Brain microvascular endothelial cell (primary cell): ENCODE measurements around the gene TMEM131L.

Experiments
- DNase-seq: peaks from one replicate; pipeline ENCODE4 v3.0.0-alpha.2; 2020
- H3K27ac ChIP-seq: fragments of 250-450 bp; sonication (Bioruptor Pico); 2 replicates; pipeline ENCODE4 v1.5.1; 2020; ENCODE audit warnings: mild to moderate bottlenecking, moderate library complexity
- H3K27me3 ChIP-seq: fragments of 250-450 bp; sonication (Bioruptor Pico); replicated peaks from 2 replicates; pipeline ENCODE4 v1.5.1; 2020; ENCODE audit warnings: mild to moderate bottlenecking
- H3K36me3 ChIP-seq: fragments of 250-450 bp; sonication (Bioruptor Pico); replicated peaks from 2 replicates; pipeline ENCODE4 v1.5.1; 2020; ENCODE audit warnings: mild to moderate bottlenecking
- H3K4me3 ChIP-seq: 2 replicates; pipeline ENCODE4 v1.5.1; 2011; ENCODE audit warnings: low read depth, mild to moderate bottlenecking, control low read depth, low read length, moderate library complexity
- in situ Hi-C: cut with HindIII; loops from 2 replicates; pipeline ENCODE4 v1.10.0; 2017; ENCODE audit warnings: low sequenced_read_pairs, low pct_ligation_motif_present
- TF ChIP-seq, protein P1 (sequence below): IDR thresholded peaks from 2 replicates; pipeline ENCODE4 v1.5.1; 2011; ENCODE audit warnings: low read depth, mild to moderate bottlenecking, moderate library complexity, low read length, control low read depth, inconsistent platforms; ENCODE audit errors: missing control alignments

Gene TMEM131L

DNA sequence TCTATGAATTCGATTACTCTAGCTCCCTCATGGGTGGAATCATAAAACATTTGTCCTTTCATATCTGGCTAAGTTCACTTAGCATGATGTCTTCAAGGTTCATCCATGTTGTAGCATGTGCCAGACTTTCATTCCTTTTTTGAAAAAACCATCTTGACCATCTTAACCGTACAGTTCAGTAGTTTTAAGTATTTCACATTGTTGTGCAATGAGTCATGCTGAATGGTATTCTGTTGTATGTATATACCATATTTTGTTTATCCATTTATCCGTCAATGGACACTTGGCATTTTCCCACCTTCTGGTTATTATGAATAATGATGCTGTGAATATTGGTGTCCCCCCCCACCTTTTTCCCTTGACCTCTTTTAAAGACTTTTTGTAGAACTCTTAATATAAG, 145.5 kb downstream of the TMEM131L start:
- Histone ChIP-seq H3K27me3 (no peaks in the 10 kb centered on the region), H3K27ac (no peak overlapping the region), H3K36me3 (peaks cover 2% of the 10 kb centered on the region), H3K4me3 (no peak overlapping the region)
- peak; percentile 12 for DNase-seq
- TF ChIP-seq, protein P1, sequence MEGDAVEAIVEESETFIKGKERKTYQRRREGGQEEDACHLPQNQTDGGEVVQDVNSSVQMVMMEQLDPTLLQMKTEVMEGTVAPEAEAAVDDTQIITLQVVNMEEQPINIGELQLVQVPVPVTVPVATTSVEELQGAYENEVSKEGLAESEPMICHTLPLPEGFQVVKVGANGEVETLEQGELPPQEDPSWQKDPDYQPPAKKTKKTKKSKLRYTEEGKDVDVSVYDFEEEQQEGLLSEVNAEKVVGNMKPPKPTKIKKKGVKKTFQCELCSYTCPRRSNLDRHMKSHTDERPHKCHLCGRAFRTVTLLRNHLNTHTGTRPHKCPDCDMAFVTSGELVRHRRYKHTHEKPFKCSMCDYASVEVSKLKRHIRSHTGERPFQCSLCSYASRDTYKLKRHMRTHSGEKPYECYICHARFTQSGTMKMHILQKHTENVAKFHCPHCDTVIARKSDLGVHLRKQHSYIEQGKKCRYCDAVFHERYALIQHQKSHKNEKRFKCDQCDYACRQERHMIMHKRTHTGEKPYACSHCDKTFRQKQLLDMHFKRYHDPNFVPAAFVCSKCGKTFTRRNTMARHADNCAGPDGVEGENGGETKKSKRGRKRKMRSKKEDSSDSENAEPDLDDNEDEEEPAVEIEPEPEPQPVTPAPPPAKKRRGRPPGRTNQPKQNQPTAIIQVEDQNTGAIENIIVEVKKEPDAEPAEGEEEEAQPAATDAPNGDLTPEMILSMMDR, result no peak
- in situ Hi-C loops, result no loop called here

DNA sequence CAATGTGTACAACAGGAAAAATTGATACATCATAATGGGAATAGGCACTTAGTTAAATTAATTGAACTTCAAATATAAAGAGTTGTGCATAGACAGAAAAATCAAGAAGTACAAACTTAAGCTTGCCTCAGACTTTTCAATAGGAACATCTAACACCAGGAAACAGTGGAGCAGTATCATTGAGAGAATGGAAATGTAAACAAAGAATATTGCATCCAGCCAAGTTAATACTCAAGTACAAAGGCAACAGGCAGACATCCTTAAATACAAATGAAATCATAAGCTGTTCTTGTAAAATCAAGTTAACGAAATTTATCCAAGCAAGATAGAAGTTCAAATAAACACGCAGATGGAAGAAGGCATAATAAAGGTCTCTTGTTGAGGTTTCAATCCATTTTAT, 146.7 kb downstream of the TMEM131L start:
- H3K4me3 ChIP-seq, result no peak overlapping the region
- peaks cover 2% of the 10 kb centered on the region for H3K36me3 ChIP-seq
- no peak overlapping the region for H3K27ac ChIP-seq
- in situ Hi-C loops, result no loop called here
- H3K27me3 ChIP-seq, result no peaks in the 10 kb centered on the region
- TF ChIP-seq, protein P1, result no peak
- no peak for DNase-seq

DNA sequence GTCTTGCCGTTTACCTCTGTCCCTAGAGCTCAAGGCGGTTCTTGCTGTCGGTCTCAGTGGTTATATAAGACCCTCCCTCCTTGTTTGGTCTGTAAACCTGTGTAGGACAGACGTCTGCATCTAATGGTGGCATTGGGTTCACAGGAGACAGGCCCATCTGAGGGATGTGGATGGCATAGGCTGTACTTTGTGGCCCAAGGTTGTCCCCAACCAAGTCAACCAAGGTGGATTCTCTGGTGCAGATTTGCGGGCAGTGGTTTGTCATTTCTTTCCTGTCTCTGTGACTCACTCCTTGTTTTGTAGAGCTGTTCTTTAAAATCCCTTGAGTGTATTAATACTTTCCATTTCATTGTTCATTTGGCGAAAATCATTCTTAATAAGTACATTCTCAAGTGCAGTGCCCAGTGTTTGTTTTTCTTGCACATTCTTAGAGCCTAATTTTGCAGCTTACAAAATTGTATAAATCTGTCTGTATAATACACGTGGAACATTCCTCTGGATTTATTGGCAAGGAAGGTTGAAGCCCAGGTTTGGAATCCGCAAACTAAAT, 149.9 kb downstream of the TMEM131L start:
- peaks cover 2% of the 10 kb centered on the region for H3K36me3 ChIP-seq
- TF ChIP-seq, protein P1, result no peak
- H3K27ac ChIP-seq, result no peak overlapping the region
- no peak for DNase-seq
- no peak overlapping the region for H3K4me3 ChIP-seq
- in situ Hi-C loops, result no loop called here
- no peaks in the 10 kb centered on the region for H3K27me3 ChIP-seq

DNA sequence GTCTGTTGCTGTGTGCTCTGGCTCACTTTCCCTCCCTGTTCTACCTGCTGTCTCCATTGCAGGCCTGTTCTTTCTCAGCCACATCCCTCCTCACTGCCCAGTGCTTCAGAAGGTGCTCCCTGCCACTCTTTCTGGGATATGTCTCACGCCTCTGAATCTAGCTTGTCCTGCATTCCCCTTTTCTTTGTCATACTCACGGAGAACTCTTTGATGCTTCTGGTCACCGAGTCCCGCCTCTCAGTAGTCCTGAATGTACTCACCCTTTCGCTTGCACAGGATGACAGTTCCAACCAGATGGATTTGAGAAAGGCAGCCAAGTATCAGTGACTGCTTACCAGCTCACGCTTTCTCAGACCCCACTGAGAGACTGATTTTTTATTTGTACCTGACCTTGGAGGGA, 152.7 kb downstream of the TMEM131L start:
- in situ Hi-C loops, result no loop called here

DNA sequence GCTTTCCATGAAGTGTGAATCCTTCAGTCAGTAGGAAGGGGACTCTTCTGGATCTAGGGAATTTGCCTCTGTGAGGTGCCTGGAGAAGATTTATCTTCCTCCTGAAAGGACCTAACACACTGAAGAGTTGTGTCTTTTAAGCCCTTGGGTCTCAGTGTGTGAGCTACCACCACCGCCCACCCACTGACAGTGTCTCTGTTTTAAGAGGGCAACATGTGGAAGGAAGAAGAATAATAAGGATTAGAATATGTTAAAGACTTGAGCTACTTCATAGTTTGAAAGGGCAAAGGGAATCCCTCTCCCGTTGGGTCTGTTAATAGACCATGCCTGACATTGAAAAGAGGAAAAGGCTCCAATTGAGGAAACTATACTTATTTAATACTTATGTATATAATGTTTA, 153.7 kb downstream of the TMEM131L start:
- no peak for DNase-seq
- no peak overlapping the region for H3K27ac ChIP-seq
- no peaks in the 10 kb centered on the region for H3K27me3 ChIP-seq
- no peak overlapping the region for H3K4me3 ChIP-seq
- TF ChIP-seq, protein P1, result no peak
- H3K36me3 ChIP-seq, result peaks cover 17% of the 10 kb centered on the region
- in situ Hi-C loops, result no loop called here

More for the DNA sequence above, 152.7 kb downstream of the TMEM131L start:
- TF ChIP-seq, protein P1, result no peak
- Histone ChIP-seq H3K4me3 (no peak overlapping the region), H3K27me3 (no peaks in the 10 kb centered on the region), H3K36me3 (peaks cover 16% of the 10 kb centered on the region), H3K27ac (no peak overlapping the region)
- DNase-seq, result no peak

DNA sequence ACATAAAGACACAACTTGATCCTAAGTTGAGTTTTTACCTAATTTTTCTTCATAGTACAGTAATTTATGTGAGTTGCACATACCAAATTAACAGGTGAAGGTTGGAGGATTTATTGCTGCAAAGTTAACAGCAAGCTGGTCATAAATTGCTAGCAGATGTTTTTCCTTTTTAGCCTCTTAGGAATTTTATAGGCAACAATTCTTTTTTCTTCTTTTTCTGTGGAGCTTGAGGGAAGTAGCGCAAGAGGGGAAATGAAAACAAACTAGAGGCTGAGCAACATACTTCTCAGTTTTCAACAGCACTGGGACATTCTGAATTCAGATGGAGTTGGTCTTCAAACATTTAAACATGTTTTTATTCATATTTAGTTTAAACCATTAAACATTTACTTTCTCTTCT, 154.2 kb downstream of the TMEM131L start:
- Histone ChIP-seq H3K36me3 (peaks cover 19% of the 10 kb centered on the region), H3K27me3 (no peaks in the 10 kb centered on the region), H3K27ac (no peak overlapping the region), H3K4me3 (no peak overlapping the region)
- TF ChIP-seq, protein P1, result no peak
- DNase-seq, result no peak
- in situ Hi-C loops, result no loop called here
